ENCODE data around the gene ATXN1.
A peak's percentile ranks its signal among the peaks of the same experiment; 100 is the strongest.

ATXN1 gene

GRCh38 chr6:16761471-16762267, 409 bp upstream of the ATXN1 start:
- DNase-seq = peak; percentile 88

DNA sequence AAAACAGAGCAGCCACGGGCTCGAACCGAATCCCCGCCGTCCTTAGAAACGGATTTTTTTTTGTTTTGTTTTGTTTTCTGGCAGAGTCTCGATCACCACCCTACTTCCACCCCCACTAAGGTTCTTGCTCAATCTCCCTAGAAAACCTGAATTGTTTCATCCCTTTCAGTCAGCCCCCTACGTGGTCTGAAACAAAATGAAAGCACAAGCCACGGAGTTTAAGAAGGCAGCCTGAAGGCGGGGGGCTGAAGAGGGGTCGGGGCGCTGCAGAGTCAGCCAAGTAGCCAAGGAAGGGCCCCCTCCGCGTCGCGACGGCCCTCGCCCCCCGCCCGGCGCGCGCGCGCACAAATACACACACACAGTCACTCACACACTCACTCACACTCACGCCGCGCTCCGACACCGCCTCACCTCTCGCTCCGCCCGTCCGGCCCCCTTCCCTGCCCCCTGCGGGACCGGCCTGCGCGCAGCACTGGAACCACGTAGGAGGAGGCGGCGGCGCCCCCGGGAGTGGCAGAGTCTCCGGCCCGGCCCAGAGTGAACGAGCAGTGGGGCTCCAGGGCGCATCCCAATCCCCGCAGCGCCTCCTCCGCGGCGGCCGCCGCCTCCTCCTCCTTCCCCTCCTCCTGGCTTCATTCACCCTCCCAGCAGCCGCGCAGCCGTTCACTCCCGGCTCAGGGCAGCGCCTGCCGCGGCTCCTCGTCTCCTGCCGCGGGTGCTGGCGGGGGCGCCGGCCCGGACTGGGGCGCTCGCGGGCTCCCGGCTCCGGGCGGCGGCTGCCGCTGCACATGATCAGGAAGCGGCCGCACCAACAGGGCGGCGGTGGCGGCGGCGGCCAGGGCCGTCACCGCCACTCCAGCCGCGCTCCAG, 1.4 kb downstream of the ATXN1 start:
- DNase-seq = peak; percentile 71

DNA sequence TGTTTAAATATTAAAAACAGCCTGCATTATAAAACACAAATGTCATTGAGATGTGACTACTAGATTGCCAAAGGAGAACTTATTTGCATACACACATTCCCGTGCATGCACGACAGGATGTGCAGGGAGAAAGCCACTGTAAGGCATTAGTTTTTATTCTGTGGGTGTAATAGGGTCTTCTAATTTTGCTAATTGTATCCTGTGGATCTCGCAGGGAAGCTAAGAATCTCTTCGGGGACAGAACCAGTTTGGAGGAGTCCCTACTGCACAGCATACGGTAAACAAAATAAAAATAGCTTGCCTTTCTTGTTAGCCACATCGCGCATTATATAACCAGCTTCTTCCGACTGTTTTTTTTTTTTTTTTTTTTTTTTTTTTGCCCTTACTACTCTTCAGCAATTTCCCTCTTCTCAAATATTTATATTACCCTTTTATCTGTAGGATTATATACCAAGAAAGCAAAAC, 2.0 kb downstream of the ATXN1 start:
- no peak for DNase-seq

DNA sequence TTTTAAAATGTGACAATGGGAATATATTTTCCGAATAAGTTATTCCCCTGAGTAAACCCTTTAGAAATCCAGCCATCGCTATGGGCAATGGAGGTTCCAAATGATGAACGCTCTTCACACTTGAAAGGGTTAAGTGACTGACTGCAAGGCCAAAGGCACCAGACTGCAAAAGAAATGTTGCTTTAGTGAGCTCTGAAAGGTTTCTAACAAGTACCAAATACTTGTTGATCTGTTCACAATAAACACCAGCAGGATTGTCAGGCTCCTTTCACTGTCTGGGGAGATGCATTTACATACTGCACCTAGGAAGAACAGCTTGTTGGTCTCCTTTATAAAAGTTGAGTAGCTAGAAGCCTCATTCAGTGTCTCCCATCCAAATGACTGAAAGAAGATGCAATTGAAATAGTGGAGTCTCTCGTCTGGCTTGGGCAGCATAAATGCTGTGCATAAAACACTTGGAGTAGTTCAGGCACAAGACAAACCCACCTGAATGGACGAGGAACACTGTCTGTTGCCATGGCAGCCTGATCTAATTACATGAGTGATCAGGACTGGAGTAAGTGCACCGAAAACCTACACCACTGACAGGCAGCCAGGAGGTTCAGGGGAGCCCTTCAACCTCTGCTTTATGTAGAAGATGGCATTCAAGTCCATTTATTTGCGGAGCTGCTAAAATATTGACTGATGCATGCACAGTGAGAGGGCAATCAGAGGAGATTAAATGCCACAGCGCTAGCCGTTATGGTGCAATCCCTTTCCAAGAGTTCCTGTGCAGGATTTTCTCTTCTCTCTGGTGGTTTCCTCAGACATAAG, 2.9 kb downstream of the ATXN1 start:
- DNase-seq = peak; percentile 32

DNA sequence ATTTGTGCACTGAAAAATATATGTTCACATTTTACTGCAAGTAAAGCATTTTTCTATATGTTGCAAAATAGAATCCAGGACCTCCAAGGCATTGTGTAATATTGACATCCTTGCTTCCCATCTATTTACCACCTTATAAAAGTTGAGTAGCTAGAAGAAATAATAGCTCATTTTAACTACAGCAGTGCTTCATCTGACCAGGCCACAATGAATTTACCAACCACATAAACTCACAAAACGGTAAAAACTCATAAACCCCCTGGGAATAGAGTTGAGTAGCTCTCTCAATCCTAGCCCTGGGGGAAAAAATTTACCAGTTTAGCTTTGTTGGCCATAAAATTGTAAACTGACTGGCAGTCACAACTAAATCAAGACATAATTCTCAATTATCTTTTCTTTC, 3.9 kb downstream of the ATXN1 start:
- no peak for DNase-seq

DNA sequence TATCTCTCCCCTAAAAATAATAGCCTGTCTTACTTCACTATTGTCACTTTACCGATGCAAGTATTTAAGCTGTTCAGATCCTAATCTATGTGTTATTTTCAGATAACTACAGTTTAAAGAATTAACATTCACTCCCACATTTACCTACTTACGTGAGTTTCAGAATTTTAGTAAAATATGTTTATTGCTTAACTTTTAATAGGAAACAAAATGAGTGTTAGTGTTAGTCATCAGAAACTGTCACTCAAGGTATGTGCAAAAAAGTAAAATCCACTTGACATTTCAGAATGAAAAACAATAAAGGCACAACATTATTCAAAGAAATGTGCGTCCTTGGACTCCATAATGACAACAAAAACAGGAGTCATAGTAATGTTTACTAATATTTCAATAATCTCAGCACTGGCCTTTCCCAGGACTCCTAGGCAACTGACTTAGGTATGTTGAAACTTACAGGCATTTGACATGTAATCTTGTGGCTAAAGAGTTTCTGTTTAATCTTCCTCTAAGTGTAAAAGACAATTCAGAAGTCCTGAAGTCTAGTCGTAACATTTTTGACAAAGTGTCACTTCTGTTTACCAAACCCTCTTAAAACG, 4.5 kb downstream of the ATXN1 start:
- no peak for DNase-seq

DNA sequence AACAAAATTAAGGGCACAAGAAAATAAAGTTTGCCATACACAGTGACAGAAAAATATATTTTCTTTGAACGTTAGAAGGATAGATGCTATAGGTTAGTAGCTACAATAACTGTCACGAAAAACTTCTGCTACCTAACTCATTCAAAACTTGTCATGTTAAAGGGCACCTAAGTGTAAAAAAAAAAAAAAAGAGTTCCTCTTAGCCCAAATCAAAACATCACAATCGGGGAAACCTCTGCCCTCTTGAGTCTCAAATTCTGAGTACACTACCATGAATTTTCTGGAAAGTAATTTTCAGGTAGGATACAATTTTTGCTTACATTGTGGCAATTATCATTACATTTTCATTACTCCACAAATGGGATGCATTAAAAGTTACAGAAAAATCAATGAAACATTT, 5.7 kb downstream of the ATXN1 start:
- DNase-seq = no peak

DNA sequence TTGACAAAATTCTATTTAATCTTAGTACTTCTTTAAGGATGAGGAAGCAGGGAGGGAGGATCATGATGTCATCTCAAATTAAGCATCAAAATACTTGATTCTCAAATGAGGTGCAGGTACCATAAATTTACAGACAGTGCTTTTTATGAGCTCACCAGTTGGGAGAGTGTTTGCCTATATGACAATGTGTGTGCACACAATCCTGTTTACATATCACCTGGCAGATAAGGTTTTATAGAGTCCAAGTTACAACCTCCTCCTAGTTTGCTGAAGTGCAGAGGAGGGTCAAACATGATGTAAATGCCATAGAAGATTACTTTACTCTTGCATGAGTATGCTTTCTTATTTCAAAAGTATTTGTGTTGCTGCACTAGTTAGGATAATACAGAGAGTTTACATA, 6.4 kb downstream of the ATXN1 start:
- no peak for DNase-seq

GRCh38 chr6:16754274-16754673, 7.0 kb downstream of the ATXN1 start:
- no peak for DNase-seq

DNA sequence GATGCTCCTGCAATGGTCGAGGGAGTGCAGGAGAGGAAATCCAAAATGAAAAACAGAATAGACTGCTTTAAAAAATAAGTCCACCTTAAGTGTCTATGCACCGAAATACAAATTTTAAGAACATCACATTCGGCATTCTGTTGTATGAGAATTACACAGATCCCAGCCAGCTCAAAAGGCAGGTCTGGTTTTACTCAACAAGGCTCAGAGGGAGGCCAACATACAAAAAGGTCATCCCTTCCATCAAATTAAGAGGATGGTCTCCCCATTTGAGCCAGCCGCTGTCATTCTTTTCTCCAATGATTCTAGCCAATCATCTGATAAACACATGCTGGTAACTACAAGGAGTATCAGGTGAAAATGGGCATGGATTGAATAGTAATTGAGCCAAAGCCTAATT, 7.9 kb downstream of the ATXN1 start:
- DNase-seq = no peak

GRCh38 chr6:16752206-16752866, 8.9 kb downstream of the ATXN1 start:
- DNase-seq = no peak

DNA sequence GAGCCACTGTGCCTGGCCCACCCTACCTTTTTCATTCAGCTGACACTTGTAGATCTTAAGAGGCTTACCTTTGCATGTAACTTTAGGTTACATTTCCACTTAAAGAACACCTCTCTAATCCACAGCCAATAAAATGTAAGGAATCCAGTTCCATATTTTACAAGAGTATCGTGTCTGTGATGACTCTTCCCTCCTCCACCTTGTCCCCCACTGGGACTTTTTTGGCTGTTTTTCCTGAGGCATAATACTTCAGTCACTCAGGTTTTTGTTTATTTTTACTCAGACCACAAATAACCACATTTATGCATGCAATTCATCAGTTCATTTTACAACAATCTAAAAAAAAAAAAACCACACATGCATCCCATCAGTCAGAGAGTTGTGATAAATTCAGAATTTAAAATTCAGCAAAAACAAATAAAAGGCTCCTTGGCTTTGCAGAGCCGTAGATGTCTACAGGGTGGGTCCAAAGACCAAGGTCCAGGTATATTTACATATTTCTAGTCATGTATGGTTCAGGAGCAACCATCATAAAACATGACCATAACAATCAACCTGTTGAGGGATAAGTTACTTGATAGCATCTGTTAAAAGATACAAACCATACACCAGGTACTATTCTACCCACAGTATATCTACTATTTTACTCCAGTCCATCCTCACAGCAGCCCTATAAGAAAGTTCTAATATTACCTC, 9.9 kb downstream of the ATXN1 start:
- DNase-seq = no peak

DNA sequence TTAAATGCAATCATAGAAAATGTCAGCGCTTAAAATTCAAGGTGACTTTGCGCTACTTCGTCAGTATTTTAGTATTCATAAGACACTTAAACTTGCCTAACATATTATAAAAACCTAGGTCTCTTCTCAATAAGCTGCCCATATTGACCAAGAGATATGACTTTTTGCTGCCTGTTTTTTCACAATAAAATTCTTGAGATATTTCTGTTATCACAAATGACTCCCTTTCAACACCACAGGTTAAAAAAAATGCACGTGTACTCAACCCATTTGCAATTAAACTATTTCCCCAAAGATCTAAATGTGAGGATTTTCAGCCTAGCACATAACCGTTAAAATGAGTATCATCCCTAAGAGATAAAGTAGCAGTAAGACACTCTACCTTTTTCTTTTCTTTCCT, 10.7 kb downstream of the ATXN1 start:
- no peak for DNase-seq

DNA sequence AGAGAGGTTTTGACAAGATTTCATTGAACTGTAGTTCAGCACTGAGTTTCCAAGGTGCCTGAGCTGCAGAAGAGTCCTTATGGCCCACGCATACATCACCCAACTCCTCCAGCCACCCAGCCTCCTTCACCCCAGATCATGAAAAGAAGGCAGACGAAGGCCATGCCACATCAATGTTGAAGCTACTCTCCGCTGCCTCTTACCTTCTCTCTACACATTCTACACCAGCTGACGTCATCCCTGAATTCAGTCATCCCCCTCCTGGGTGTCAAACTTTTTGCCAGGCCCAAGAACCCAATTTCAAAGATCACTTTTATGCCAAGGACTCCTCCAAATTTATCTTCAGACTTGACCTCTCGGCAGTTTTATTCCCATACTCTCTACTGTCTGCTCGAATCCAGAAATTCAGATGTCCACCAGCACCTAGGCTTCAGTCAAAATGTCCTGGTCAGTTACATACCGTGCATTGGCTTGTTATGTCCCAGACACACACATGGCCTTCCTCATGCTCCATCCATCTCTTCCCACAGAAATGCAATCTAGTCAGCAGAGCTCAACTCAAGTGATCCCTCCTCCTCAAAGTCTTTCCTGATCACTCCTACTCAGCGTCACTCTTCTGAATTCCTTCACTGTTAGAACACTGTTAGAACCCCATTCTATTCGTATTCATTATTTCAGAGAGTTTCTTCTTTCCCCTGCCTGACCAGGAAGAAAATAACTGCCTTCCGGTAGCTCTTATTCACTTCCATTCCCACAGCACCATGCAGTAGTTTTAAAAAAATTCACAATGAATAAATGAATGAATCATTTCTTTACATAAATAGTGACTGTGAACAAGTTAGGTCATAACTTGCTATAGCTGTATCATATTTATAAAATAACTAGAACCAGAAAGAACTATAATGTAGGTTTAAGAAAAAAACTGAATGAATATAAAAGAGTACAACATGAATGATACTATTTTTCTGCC, 11.5 kb downstream of the ATXN1 start:
- no peak for DNase-seq

DNA sequence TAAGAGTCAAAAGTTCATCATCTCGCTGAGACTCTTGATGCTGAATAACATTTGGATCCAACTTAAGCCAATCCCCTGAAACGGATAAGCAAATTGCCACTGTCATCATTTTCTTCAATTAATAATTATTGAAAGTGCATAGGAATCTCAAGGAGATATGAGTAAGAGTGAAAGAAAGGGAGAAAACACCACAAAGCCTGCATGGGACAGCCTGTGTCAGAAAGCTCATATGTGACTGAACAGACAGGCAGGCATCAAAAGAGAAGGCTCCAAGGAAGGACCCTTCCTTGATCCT, 13.3 kb downstream of the ATXN1 start:
- DNase-seq = no peak

GRCh38 chr6:16747232-16748024, 13.8 kb downstream of the ATXN1 start:
- DNase-seq = no peak

GRCh38 chr6:16746812-16747211, 14.4 kb downstream of the ATXN1 start:
- DNase-seq = no peak

DNA sequence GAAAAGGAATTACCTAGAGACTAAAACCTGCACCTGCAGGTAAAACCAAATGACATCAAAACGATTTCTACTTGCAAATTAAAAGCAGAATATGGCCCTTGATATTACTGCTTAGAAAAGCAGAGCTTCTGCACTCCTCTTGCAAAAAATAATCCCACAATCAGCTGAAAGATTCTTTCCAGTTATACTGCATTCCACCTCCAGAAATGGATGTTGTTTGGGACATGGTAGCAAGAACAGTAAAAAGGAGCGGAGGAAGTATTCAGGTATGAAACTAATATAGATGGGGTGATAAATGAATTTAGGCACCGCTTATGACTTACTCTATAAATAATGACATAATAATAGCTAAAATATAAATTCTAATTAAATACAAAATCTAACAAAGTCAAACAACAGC, 14.9 kb downstream of the ATXN1 start:
- DNase-seq = no peak

DNA sequence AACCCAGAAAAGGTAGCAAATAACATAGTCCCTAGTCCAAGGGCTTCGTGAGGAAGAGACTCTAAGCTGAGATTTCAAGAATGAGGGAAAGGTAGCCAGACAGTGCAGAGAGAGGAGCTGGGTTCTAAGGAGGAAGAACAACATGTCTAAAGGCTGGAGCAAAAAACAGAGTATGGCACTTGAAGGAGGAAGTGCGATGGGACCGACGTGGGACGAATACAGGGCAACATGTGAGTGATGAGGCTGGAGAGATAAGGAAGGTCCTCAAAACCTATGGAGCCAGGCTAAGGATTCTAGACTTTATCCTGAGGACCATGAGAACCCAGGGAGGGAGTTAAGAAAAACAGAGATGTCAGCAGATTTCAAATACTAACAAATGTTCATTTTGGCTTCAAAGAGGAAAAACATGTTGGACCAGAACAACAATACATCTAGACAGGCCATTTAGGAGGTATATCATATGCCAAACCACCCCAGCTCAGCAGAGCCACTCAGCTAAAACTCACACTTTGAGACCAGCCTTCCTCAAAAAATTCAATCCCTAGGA, 17.5 kb downstream of the ATXN1 start:
- DNase-seq = no peak
